ENCODE data around the gene RNF149.

GRCh38 chr2:101331202-101331601, 22.7 kb upstream of the RNF149 start:
- TF ChIP-seq CTCF (IDR thresholded peaks at IDR 0.05) (no peak), EZH2 (IDR thresholded peaks at IDR 0.05) (no peak)
